SK-N-MC (cell line): ENCODE results near the gene MOV10.

Experiments used
- EZH2 ChIP-seq: fragments of 200-600 bp; sonication (generic); IDR thresholded peaks from one replicate; pipeline ENCODE4 v1.6.1; 2017; ENCODE audit warnings: antibody characterized with exemption
- FOXP2 ChIP-seq: optimal IDR thresholded peaks from 2 replicates; pipeline ENCODE3; 2011; ENCODE audit warnings: mild to moderate bottlenecking, moderate library complexity; ENCODE audit not compliant: insufficient read depth; ENCODE audit errors: extremely low read length, control extremely low read depth
- POLR2AphosphoS5 ChIP-seq: IDR thresholded peaks from 2 replicates; pipeline ENCODE4 v1.6.1; 2012; ENCODE audit warnings: mild to moderate bottlenecking, low read depth, low read length, borderline replicate concordance

GRCh38 chr1:112718691-112719418 lies 44.4 kb downstream of the MOV10 start:
- TF ChIP-seq EZH2 (no peak), POLR2AphosphoS5 (no peak), FOXP2 (peak; percentile 33)
